AG04449 (cell line): ENCODE results near the gene SDHAF2.
"Not testable (repeated sequence)": the region's sequence is repeated elsewhere in the genome, so short reads cannot be mapped to it uniquely, and the experiment has no call there.

Experiments
- CTCF ChIA-PET: fragments of 350-600 bp; formaldehyde crosslinking; extraction: SDS; loops from one replicate; lab custom pipeline; 2021; ENCODE audit warnings: antibody characterized with exemption; lab: Yijun Ruan, JAX
- POLR2A ChIA-PET: fragments of 400-600, 350-600 bp; formaldehyde crosslinking; extraction: SDS; loops from one replicate; lab custom pipeline; 2020; ENCODE audit warnings: antibody characterized with exemption, inconsistent platforms; lab: Yijun Ruan, JAX
- DNase-seq: peaks from one replicate; pipeline ENCODE4 v3.0.0-alpha.2; 2010; ENCODE audit warnings: low read depth, low spot score
- H3K4me3 ChIP-seq: 2 replicates; pipeline ENCODE4 v1.5.1; 2011; ENCODE audit warnings: low read depth, mild to moderate bottlenecking, control low read depth, low read length
- TF ChIP-seq, protein P1 (sequence below): IDR thresholded peaks from one replicate; pipeline ENCODE4 v1.5.1; 2011; ENCODE audit warnings: mild to moderate bottlenecking, moderate library complexity, low read length, control low read depth, inconsistent platforms; ENCODE audit not compliant: insufficient read depth; ENCODE audit errors: missing control alignments

The SDHAF2 gene

GRCh38 chr11:61473370-61474012, 43.6 kb downstream of the SDHAF2 start:
- CTCF ChIA-PET = interaction anchor here (1.0 to 13.6 kb wide), 11 partner anchors 9 to 275 kb away, joined by 3 to 220 read pairs (median 23); partner anchors contain the start of gene LRRC10B
- H3K4me3 ChIP-seq = no peak overlapping the region
- POLR2A ChIA-PET = no interaction called here
- TF ChIP-seq, protein P1, sequence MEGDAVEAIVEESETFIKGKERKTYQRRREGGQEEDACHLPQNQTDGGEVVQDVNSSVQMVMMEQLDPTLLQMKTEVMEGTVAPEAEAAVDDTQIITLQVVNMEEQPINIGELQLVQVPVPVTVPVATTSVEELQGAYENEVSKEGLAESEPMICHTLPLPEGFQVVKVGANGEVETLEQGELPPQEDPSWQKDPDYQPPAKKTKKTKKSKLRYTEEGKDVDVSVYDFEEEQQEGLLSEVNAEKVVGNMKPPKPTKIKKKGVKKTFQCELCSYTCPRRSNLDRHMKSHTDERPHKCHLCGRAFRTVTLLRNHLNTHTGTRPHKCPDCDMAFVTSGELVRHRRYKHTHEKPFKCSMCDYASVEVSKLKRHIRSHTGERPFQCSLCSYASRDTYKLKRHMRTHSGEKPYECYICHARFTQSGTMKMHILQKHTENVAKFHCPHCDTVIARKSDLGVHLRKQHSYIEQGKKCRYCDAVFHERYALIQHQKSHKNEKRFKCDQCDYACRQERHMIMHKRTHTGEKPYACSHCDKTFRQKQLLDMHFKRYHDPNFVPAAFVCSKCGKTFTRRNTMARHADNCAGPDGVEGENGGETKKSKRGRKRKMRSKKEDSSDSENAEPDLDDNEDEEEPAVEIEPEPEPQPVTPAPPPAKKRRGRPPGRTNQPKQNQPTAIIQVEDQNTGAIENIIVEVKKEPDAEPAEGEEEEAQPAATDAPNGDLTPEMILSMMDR = no peak
- no peak for DNase-seq

DNA sequence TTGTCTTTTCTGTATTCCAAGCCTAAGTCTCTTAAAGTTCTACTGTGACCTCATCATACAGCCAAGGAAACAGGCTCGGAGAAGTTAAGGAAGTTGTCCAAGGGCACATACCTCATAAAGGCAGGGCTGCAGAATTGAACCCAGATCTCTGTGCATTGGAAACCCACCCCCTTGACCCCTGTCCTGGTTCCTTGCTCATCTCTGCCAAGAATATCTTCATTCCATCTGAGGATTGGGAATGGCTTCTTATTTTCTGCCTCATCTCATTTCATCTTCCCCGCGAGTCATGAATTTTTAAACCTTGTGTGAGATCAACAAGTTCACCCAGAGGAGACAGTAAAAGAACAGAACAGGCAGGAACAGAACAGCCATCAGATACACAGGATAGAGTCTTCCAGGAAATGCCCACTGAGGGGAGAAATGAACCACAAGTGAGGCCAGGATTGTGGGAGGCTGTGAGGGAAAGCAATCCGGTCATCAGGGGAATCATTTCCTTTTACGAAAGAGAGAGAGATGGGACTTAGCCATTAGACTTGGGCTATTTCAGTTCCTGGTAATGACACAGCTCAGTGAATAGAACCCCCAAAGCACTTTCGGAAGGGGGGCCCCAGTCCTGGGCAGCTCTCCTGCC, 44.2 kb downstream of the SDHAF2 start:
- DNase-seq = no peak

GRCh38 chr11:61475433-61475832, 45.5 kb downstream of the SDHAF2 start:
- ChIA-PET POLR2A (interaction anchor here (0.7 kb wide), 1 partner anchor 141 kb away, joined by 3 read pairs; no protein-coding TSS in a partner anchor), CTCF (interaction anchor here (0.9 to 13.6 kb wide), 13 partner anchors 9 to 258 kb away, joined by 3 to 220 read pairs (median 62); partner anchors contain the start of gene LRRC10B)
- TF ChIP-seq, protein P1 = no peak
- no peak overlapping the region for H3K4me3 ChIP-seq
- DNase-seq = no peak

More for the DNA sequence above, 44.2 kb downstream of the SDHAF2 start:
- no peak overlapping the region for H3K4me3 ChIP-seq
- CTCF ChIA-PET = interaction anchor here (1.5 to 13.6 kb wide), 10 partner anchors 8 to 259 kb away, joined by 4 to 220 read pairs (median 94); partner anchors contain the start of gene LRRC10B
- TF ChIP-seq, protein P1 = no peak
- POLR2A ChIA-PET = interaction anchor here (0.5 kb wide), 1 partner anchor 152 kb away, joined by 3 read pairs; no protein-coding TSS in a partner anchor

- no peak overlapping the region for H3K4me3 ChIP-seq
- ChIA-PET CTCF (interaction anchor here (0.9 to 13.6 kb wide), 15 partner anchors 8 to 257 kb away, joined by 3 to 220 read pairs (median 16); partner anchors contain the start of gene LRRC10B), POLR2A (interaction anchor here (0.6 kb wide), 1 partner anchor 12 kb away, joined by 4 read pairs; no protein-coding TSS in a partner anchor)
- DNase-seq = no peak
- TF ChIP-seq, protein P1 = no peak
Observed at GRCh38 chr11:61476371-61476770, 46.4 kb downstream of the SDHAF2 start.

GRCh38 chr11:61477126-61477525, 47.2 kb downstream of the SDHAF2 start:
- TF ChIP-seq, protein P1 = no peak

GRCh38 chr11:61477727-61478148, 47.8 kb downstream of the SDHAF2 start:
- TF ChIP-seq, protein P1 = peak; percentile 89
- ChIA-PET CTCF (interaction anchor here (0.6 to 13.6 kb wide), 35 partner anchors 11 to 256 kb away, joined by 3 to 220 read pairs (median 6); partner anchors contain the start of genes CPSF7, LRRC10B and SDHAF2), POLR2A (no interaction called here)
- DNase-seq = no peak
- no peak overlapping the region for H3K4me3 ChIP-seq

More at GRCh38 chr11:61477126-61477525, 47.2 kb downstream of the SDHAF2 start:
- ChIA-PET POLR2A (no interaction called here), CTCF (interaction anchor here (0.6 to 13.6 kb wide), 26 partner anchors 11 to 257 kb away, joined by 3 to 220 read pairs (median 9); partner anchors contain the start of genes CPSF7, LRRC10B and SDHAF2)
- H3K4me3 ChIP-seq = no peak overlapping the region
- no peak for DNase-seq

DNA sequence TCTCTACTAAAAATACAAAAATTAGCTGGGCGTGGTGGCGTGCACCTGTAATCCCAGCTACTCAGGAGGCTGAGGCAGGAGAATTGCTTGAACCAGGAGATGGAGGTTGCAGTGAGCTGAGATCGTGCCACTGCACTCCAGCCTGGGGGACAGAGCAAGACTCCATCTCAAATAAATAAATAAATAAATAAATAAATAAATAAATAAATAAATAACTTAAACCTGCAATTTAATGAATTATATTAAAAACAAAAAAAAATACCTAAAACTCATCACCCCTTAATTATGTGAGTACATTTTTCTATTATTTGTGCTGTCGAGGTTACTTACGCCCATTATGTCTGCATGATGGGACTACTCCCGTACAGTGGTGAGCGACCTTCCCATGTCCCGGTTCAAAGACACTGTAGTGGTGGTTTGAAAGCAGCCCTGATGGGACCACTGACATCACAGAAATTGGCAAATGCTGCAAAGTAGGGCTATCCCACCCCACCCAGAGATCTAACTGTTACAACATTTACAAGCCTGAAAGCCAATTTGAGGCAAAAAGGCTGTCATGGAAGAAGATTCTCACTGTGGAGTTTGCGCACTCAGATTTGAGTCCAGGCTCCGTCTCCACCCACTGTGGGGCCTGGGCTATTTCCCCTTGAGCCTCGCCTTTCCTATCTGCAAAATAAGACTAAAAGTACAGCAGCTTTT, 49.6 kb downstream of the SDHAF2 start:
- CTCF ChIA-PET = interaction anchor here (0.6 to 13.6 kb wide), 13 partner anchors 9 to 254 kb away, joined by 3 to 220 read pairs (median 62); partner anchors contain the start of gene LRRC10B
- POLR2A ChIA-PET = not testable (repeated sequence)

More for the DNA sequence above, 49.6 kb downstream of the SDHAF2 start:
- not testable (repeated sequence) for DNase-seq, H3K4me3 ChIP-seq
